ENCODE results near the gene DOP1A.

Gene DOP1A

DNA sequence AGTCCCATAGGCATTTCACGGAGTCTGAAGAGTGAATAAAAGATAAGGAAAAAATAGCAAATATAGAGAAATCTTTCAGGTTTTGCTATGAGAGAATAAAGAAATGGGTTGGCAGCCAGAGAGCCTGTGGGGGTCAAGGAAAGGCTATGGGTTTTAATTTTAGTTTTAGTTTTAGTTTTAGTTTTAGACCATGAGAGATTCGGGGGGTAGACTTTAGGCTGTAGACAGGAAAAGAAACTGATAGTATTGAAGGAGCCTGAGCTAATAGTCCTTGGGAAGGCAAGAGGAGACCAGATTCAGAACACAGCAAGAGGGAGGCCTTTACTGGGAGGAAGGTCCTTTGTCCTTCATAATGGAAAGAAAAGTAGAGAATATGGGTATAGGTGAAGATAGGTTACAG lies 19.3 kb downstream of the DOP1A start:
- Histone ChIP-seq H3K9me3 (ENCODE audit: insufficient read depth, low read depth, low read length) (no peaks in the 10 kb centered on the region), H3K27me3 (ENCODE audit: insufficient read depth, low read length) (no peaks in the 10 kb centered on the region), H3K4me1 (ENCODE audit: insufficient read depth, low read length) (no peaks in the 10 kb centered on the region), H3K27ac (ENCODE audit: low read depth, low read length) (no peak overlapping the region), H3K36me3 (ENCODE audit: insufficient read depth, low read length) (no peaks in the 10 kb centered on the region), H3K9ac (ENCODE audit: low read depth, low read length) (no peak overlapping the region), H3K4me3 (ENCODE audit: low read length) (no peak overlapping the region)
- WGBS: 94% methylated on average over 2 of the region's 2 CpGs

- no peaks in the 10 kb centered on the region for H3K27me3 ChIP-seq (ENCODE audit: insufficient read depth, low read length)
- H3K9ac ChIP-seq (ENCODE audit: low read depth, low read length): no peak overlapping the region
- H3K4me1 ChIP-seq (ENCODE audit: insufficient read depth, low read length): no peaks in the 10 kb centered on the region
- WGBS: 95% methylated on average over 2 of the region's 3 CpGs
- no peaks in the 10 kb centered on the region for H3K9me3 ChIP-seq (ENCODE audit: insufficient read depth, low read depth, low read length)
- no peak overlapping the region for H3K27ac ChIP-seq (ENCODE audit: low read depth, low read length)
- no peak overlapping the region for H3K4me3 ChIP-seq (ENCODE audit: low read length)
- no peaks in the 10 kb centered on the region for H3K36me3 ChIP-seq (ENCODE audit: insufficient read depth, low read length)
Observed at GRCh38 chr6:83092756-83093399, 25.4 kb downstream of the DOP1A start.

DNA sequence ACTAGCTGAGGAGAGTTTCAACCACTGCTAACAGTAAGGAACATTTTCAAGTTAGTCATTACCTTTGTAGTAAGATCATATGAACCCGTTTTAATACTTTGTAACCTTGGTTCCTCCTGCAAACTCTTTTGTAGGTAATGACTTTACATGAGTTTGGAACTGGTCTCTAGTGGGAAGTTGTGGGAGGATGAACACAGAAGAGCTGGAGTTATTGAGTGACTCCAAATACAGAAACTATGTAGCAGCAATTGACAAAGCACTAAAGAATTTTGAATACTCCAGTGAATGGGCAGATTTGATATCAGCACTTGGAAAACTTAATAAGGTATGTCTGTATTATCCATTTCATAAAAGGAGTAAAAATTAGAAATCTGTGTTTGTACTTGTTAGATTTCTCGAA lies 29.3 kb downstream of the DOP1A start:
- Histone ChIP-seq H3K4me1 (ENCODE audit: insufficient read depth, low read length) (no peaks in the 10 kb centered on the region), H3K27me3 (ENCODE audit: insufficient read depth, low read length) (no peaks in the 10 kb centered on the region), H3K4me3 (ENCODE audit: low read length) (no peak overlapping the region), H3K36me3 (ENCODE audit: insufficient read depth, low read length) (no peaks in the 10 kb centered on the region; the same call in 1 of the 2 replicates), H3K27ac (ENCODE audit: low read depth, low read length) (no peak overlapping the region), H3K9me3 (ENCODE audit: insufficient read depth, low read depth, low read length) (no peaks in the 10 kb centered on the region), H3K9ac (ENCODE audit: low read depth, low read length) (no peak overlapping the region)
- 96% methylated on average over 2 of the region's 2 CpGs for WGBS

- no peak overlapping the region for H3K4me3 ChIP-seq (ENCODE audit: low read length)
- 96% methylated on average over 2 of the region's 2 CpGs for WGBS
- H3K9ac ChIP-seq (ENCODE audit: low read depth, low read length): no peak overlapping the region
- H3K27me3 ChIP-seq (ENCODE audit: insufficient read depth, low read length): no peaks in the 10 kb centered on the region
- H3K27ac ChIP-seq (ENCODE audit: low read depth, low read length): no peak overlapping the region
- no peaks in the 10 kb centered on the region for H3K9me3 ChIP-seq (ENCODE audit: insufficient read depth, low read depth, low read length)
- H3K36me3 ChIP-seq (ENCODE audit: insufficient read depth, low read length): peaks cover under 1% of the 10 kb centered on the region; the same call in 1 of the 2 replicates
- no peaks in the 10 kb centered on the region for H3K4me1 ChIP-seq (ENCODE audit: insufficient read depth, low read length)
Observed at GRCh38 chr6:83097204-83097603, 29.7 kb downstream of the DOP1A start.

DNA sequence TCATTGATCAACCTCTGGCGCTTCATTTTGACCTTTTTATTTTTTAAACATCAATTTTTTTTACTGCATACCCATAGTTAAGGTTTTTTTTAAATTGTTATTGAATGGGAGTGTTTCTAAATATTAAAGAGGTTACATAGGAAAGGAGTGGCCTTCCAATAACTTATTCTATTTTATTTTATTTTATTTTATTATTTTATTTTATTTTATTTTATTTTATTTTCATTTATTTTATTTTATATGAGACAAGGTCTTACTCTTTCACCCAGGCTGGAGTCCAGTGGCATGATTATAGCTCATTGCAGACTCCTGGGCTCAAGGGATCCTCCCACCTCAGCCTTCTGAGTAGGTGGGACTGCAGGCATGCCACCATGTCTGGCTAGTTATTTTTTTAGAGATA lies 30.2 kb downstream of the DOP1A start:
- WGBS: no CpG with 5 or more reads among the region's 1 CpG
- H3K27me3 ChIP-seq (ENCODE audit: insufficient read depth, low read length): no peaks in the 10 kb centered on the region
- no peak overlapping the region for H3K4me3 ChIP-seq (ENCODE audit: low read length)
- peaks cover 3% of the 10 kb centered on the region; the same call in 1 of the 2 replicates for H3K36me3 ChIP-seq (ENCODE audit: insufficient read depth, low read length)
- H3K9ac ChIP-seq (ENCODE audit: low read depth, low read length): no peak overlapping the region
- no peak overlapping the region for H3K27ac ChIP-seq (ENCODE audit: low read depth, low read length)
- no peaks in the 10 kb centered on the region for H3K4me1 ChIP-seq (ENCODE audit: insufficient read depth, low read length)
- H3K9me3 ChIP-seq (ENCODE audit: insufficient read depth, low read depth, low read length): no peaks in the 10 kb centered on the region

- Histone ChIP-seq H3K4me3 (ENCODE audit: low read length) (no peak overlapping the region), H3K27me3 (ENCODE audit: insufficient read depth, low read length) (no peaks in the 10 kb centered on the region), H3K36me3 (ENCODE audit: insufficient read depth, low read length) (peaks cover 3% of the 10 kb centered on the region; the same call in 1 of the 2 replicates), H3K4me1 (ENCODE audit: insufficient read depth, low read length) (no peaks in the 10 kb centered on the region), H3K9me3 (ENCODE audit: insufficient read depth, low read depth, low read length) (no peaks in the 10 kb centered on the region), H3K27ac (ENCODE audit: low read depth, low read length) (no peak overlapping the region), H3K9ac (ENCODE audit: low read depth, low read length) (no peak overlapping the region)
- WGBS: 98% methylated on average over 3 of the region's 3 CpGs
Observed at GRCh38 chr6:83098589-83098988, 31.1 kb downstream of the DOP1A start.

DNA sequence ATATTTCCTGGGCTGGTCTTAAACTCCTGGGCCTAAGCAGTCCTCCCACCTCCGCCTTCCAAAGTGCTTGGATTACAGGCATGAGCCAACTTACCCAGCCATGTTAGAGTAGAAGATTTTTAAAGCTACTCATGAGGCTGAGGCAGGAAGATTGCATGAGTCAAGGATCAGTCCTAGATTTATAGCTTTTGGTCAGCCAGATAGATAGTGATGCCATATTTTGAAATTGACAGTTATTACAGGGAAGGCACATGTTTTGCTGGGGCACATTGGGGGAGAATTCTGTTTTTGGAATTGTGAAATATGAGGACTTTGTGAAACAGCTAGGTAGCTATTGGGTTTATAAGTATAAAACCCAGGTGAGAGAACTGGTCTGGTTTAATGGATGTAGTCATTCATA lies 40.9 kb downstream of the DOP1A start:
- Histone ChIP-seq H3K4me1 (ENCODE audit: insufficient read depth, low read length) (no peaks in the 10 kb centered on the region), H3K9ac (ENCODE audit: low read depth, low read length) (no peak overlapping the region), H3K36me3 (ENCODE audit: insufficient read depth, low read length) (peaks cover 23% of the 10 kb centered on the region), H3K4me3 (ENCODE audit: low read length) (no peak overlapping the region), H3K9me3 (ENCODE audit: insufficient read depth, low read depth, low read length) (no peaks in the 10 kb centered on the region), H3K27ac (ENCODE audit: low read depth, low read length) (no peak overlapping the region), H3K27me3 (ENCODE audit: insufficient read depth, low read length) (no peaks in the 10 kb centered on the region)
- WGBS: 100% methylated on average over 1 of the region's 1 CpG

DNA sequence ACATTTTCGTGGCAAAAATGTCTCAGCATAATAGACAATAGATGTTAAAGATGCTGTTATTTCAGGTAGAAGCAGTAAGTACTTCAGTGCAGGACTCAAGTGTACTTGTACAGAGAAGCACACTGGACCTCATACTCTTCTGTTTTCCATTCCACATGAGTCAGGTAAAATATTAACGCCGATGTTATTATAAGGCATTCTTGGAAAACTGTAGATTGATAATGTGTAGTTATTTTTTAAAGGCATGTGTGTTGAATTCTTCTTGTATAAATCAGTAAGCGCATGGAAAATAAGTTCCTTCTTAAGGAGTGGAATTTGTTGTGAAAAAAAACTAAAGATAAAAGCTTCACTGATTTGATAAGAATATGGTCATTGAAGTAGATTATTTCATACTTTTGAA lies 45.8 kb downstream of the DOP1A start:
- no peaks in the 10 kb centered on the region for H3K27me3 ChIP-seq (ENCODE audit: insufficient read depth, low read length)
- WGBS: 78% methylated on average over 4 of the region's 4 CpGs
- H3K36me3 ChIP-seq (ENCODE audit: insufficient read depth, low read length): peaks cover 29% of the 10 kb centered on the region
- no peaks in the 10 kb centered on the region for H3K9me3 ChIP-seq (ENCODE audit: insufficient read depth, low read depth, low read length)
- no peak overlapping the region for H3K4me3 ChIP-seq (ENCODE audit: low read length)
- H3K27ac ChIP-seq (ENCODE audit: low read depth, low read length): no peak overlapping the region
- no peak overlapping the region for H3K9ac ChIP-seq (ENCODE audit: low read depth, low read length)
- H3K4me1 ChIP-seq (ENCODE audit: insufficient read depth, low read length): no peaks in the 10 kb centered on the region

GRCh38 chr6:83114164-83114563 lies 46.7 kb downstream of the DOP1A start:
- Histone ChIP-seq H3K27me3 (ENCODE audit: insufficient read depth, low read length) (no peaks in the 10 kb centered on the region), H3K9ac (ENCODE audit: low read depth, low read length) (no peak overlapping the region), H3K36me3 (ENCODE audit: insufficient read depth, low read length) (peaks cover 29% of the 10 kb centered on the region), H3K27ac (ENCODE audit: low read depth, low read length) (no peak overlapping the region), H3K4me1 (ENCODE audit: insufficient read depth, low read length) (no peaks in the 10 kb centered on the region), H3K9me3 (ENCODE audit: insufficient read depth, low read depth, low read length) (no peaks in the 10 kb centered on the region), H3K4me3 (ENCODE audit: low read length) (no peak overlapping the region)
- WGBS: 100% methylated on average over 1 of the region's 1 CpG

- Histone ChIP-seq H3K9me3 (ENCODE audit: insufficient read depth, low read depth, low read length) (no peaks in the 10 kb centered on the region), H3K27me3 (ENCODE audit: insufficient read depth, low read length) (no peaks in the 10 kb centered on the region), H3K27ac (ENCODE audit: low read depth, low read length) (no peak overlapping the region), H3K4me3 (ENCODE audit: low read length) (no peak overlapping the region), H3K4me1 (ENCODE audit: insufficient read depth, low read length) (no peaks in the 10 kb centered on the region), H3K9ac (ENCODE audit: low read depth, low read length) (no peak overlapping the region), H3K36me3 (ENCODE audit: insufficient read depth, low read length) (peaks cover 44% of the 10 kb centered on the region)
- WGBS: 91% methylated on average over 1 of the region's 1 CpG
Observed at GRCh38 chr6:83117802-83118201, 50.3 kb downstream of the DOP1A start.

DNA sequence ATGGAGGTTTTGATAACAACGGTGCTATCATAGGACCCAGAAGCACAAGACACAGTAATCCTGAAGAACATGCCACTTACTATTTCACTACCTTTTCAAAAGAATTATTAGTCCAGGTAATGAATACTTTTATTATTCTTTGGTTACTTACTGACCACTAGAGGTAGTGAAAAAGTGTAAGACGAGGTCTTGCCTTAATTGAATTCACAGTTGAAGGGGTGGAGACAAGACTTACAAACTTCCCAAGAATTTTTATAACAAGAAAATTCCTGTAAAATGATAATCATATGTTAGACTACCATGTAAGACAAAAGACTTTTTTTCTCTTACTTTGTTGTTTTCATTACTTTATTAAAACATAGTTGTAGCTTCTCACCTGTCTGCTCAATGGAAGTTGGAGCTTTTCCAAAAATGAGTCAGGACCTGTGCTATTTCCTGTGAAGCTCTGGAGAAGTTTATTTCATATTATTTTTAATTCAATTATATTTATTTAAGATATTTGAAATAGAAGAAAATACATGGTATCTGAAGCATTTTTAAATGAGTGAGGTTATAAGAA lies 52.4 kb downstream of the DOP1A start:
- H3K27ac ChIP-seq (ENCODE audit: low read depth, low read length): no peak overlapping the region
- H3K4me1 ChIP-seq (ENCODE audit: insufficient read depth, low read length): no peaks in the 10 kb centered on the region
- no peak overlapping the region for H3K9ac ChIP-seq (ENCODE audit: low read depth, low read length)
- no CpG with 5 or more reads among the region's 2 CpGs for WGBS
- H3K9me3 ChIP-seq (ENCODE audit: insufficient read depth, low read depth, low read length): no peaks in the 10 kb centered on the region
- no peak overlapping the region for H3K4me3 ChIP-seq (ENCODE audit: low read length)
- no peaks in the 10 kb centered on the region for H3K27me3 ChIP-seq (ENCODE audit: insufficient read depth, low read length)
- peaks cover 55% of the 10 kb centered on the region for H3K36me3 ChIP-seq (ENCODE audit: insufficient read depth, low read length)

DNA sequence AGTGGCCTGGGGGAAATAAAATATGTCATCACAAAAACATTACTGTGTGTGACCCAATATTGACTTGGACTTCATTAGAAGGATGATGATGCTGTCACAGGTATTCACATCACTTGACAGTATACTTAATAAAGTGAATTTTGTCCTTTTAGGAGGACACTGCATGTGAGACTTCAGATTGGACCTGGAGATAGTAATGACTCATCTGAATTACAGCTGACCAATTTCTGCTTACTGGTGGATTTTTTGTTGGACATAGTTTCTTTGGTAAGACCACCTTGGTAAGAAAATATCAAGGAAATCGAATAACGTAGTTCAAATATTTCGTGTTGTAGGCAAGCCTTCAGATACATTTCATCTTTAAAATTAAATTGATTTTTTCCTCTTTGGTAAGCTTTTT lies 57.1 kb downstream of the DOP1A start:
- Histone ChIP-seq H3K9ac (ENCODE audit: low read depth, low read length) (no peak overlapping the region), H3K27me3 (ENCODE audit: insufficient read depth, low read length) (no peaks in the 10 kb centered on the region), H3K27ac (ENCODE audit: low read depth, low read length) (no peak overlapping the region), H3K9me3 (ENCODE audit: insufficient read depth, low read depth, low read length) (no peaks in the 10 kb centered on the region), H3K4me3 (ENCODE audit: low read length) (no peak overlapping the region), H3K4me1 (ENCODE audit: insufficient read depth, low read length) (peaks cover 8% of the 10 kb centered on the region; the same call in 1 of the 2 replicates), H3K36me3 (ENCODE audit: insufficient read depth, low read length) (peaks cover 87% of the 10 kb centered on the region)
- 94% methylated on average over 3 of the region's 3 CpGs for WGBS

Data from HUES64 (cell line).